ENCODE results near the gene RHNO1.

GRCh38 chr12:2890388-2891239, 13.6 kb downstream of the RHNO1 start, which contains the start of gene TULP3:
- TF ChIP-seq CTCF (IDR thresholded peaks at IDR 0.05) (no peak), SIN3A (IDR thresholded peaks at IDR 0.05; ENCODE audit: borderline replicate concordance, insufficient read depth, low read depth, low read length) (peak; percentile 65; the same call in 1 of the 2 replicates), REST (IDR thresholded peaks at IDR 0.05; ENCODE audit: insufficient read depth in 1 of 2, low read depth in 2 of 2, low read length in 1 of 2) (no peak)

All from Panc1 (cell line).